Activated CD4-positive, alpha-beta T cell treated with anti-CD3 and anti-CD28 coated beads for 24 hours (primary cell): ENCODE results near the gene SP2.
"Not testable (repeated sequence)": the region's sequence is repeated elsewhere in the genome, so short reads cannot be mapped to it uniquely, and the experiment has no call there.

Experiments used
- DNase-seq, 2 donors: peaks; one replicate each; pipeline ENCODE4 v3.0.0-alpha.2; 2020; ENCODE audit warnings: low read depth in 2 of 2

The SP2 gene

DNA sequence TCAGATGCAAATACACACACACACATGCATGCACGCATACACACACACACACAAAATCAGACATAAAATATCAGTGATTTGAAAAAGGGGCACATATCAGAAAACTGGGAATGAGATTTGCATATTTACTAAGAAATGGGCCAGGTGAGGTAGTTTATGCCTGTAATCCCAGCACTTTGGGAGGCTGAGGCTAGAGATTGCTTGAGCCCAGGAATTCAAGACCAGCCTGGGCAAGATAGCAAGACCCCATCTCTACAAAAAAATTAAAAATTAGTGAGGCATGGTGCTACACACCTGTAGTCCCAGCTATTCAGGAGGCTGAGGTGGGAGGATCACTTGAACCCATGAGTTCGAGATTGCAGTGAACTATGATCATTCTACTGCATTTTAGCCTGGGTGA is 23.0 kb downstream of the SP2 start:
- DNase-seq: no peak

DNA sequence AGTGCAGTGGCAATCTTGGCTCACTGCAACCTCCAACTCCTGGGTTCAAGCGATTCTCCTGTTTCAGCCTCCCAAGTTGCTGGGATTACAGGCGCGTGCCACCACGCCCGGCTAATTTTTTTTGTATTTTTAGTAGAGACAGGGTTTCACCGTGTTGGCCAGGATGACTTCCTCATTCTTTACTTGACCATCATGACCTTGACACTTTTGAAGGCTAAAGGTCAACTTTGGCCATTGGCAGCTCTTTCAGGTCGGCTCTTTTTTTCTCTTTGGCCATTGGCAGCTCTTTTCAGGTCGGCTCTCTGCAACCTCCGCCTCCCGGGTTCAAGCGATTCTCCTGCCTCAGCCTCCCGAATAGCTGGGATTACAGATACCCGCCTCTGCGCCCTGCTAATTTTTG is 23.9 kb downstream of the SP2 start:
- not testable (repeated sequence) for DNase-seq

GRCh38 chr17:47924785-47925677 is 29.0 kb downstream of the SP2 start:
- DNase-seq: no peak

GRCh38 chr17:47925678-47925988 is 29.6 kb downstream of the SP2 start:
- DNase-seq: no peak

DNA sequence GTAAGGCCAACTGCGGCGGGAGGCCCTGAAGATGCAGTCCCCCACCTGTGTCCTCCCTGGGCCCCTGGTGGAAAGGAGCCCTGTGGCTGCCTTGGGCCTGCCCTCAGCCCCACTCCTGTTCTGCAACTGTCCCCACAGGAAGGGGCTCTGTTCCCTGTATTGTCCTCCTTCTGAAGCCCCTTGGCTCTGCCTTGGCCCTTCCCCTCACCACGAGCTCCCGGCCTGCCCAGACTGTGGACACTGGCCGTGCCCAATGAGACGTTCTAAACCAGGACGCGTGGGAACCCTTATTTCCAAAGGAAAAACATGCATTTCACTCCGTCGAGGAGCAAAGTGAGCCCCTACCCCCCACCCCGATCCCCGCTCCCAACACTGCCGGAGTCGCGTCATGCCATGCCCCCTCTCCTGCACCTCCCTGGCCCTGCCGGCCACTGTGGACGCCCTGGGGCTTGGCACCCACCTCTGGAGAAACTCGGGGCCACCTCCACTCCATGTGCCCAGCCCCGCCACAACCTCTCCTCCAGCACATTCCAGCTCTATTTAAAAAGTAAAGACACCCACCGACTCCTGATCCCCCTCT is 31.9 kb downstream of the SP2 start:
- no peak for DNase-seq

DNA sequence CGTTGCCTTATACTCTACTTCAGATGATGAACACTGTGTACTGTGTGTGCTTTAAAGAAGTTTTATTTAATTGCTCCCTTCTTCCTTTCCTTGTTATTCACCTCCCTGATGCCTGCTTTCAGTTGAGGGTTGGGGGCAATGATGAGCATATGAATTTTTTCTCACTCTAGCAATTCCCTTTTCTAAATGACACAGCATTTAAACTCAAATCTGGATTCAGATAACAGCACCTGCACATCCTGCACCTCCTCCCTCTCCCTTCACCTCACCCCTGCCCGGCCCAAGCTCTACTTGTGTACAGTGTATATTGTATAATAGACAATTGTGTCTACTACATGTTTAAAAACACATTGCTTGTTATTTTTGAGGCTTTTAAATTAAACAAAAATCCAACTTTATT is 32.4 kb downstream of the SP2 start:
- no peak for DNase-seq

- DNase-seq: no peak
These were observed 33.4 kb downstream of the SP2 start for GRCh38 chr17:47929218-47930000.

DNA sequence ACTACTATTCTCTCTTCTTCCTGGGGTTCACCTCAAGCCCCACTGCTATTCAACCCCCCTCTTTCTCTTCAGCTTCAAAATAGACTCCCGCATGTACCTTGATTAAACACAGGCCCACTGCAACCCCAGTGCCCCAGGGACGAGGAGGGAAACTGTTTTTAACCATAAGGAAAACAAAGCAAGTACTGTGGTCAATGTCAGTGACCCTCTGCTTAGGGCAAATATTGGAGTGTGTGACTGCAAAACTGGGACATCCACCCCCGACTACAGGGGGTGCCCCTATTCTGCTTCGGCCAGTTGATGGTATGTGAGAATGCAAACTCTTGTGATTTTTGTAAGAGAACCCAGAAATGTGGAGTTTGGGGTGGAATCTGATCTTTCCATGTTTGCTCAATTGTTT is 35.8 kb downstream of the SP2 start:
- DNase-seq: no peak

DNA sequence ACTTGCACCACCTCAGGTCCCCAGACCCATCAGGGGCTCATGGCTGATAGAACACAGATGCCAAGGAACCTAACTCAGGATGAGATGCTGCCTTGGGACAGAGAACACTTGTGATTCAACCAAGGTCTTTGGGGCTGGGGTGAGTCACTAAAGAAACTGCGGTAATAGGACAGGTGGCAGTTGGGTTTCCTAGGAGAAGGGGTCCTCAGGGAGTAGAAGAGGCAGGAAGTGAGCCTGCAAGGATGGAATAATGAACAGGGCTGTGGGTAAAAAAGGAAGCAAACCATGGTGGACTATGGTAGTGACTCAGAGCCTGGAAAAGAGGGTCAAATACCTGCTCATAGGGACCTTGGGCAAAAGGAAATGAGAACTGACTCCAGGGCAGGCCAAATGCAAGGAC is 38.8 kb downstream of the SP2 start:
- no peak for DNase-seq

DNA sequence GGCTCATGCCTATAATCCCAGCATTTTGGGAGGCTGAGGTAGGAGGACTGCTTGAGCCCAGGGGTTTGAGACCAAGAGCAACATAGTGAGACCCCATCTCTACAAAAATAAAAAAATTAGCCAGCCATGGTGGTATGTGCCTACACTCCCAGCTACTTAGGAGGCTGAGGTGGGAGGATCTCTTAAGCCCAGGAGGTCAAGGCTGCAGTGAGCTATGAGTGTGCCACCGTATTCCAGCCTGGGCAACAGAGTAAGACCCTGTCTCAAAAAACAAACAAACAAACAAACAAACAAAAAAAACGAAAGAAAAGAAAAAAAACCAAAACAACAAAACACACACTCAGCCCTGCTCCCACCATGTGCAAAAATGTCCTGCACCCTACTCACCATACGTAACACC is 39.4 kb downstream of the SP2 start:
- DNase-seq: not testable (repeated sequence)

DNA sequence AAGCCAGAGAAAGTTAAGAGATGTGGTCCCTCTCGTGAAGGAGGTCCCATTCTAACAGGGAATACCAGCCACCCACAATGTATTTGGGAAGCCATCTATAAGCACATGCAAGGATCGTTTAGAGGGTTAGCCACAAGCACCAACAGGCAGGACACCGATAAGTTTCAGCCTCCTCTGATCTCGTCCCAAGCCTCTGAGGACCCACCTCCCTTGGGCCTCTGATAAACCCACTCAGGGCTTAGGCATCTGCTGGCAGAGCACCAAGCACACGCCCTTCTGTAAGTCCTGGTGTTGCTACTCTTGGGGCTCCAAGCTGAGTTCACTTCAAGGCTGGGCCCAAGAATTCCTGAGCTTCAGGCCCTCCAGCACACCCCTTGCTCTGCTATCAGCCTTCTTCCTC is 39.9 kb downstream of the SP2 start:
- no peak for DNase-seq

GRCh38 chr17:47937941-47938340 is 41.9 kb downstream of the SP2 start:
- DNase-seq: no peak

DNA sequence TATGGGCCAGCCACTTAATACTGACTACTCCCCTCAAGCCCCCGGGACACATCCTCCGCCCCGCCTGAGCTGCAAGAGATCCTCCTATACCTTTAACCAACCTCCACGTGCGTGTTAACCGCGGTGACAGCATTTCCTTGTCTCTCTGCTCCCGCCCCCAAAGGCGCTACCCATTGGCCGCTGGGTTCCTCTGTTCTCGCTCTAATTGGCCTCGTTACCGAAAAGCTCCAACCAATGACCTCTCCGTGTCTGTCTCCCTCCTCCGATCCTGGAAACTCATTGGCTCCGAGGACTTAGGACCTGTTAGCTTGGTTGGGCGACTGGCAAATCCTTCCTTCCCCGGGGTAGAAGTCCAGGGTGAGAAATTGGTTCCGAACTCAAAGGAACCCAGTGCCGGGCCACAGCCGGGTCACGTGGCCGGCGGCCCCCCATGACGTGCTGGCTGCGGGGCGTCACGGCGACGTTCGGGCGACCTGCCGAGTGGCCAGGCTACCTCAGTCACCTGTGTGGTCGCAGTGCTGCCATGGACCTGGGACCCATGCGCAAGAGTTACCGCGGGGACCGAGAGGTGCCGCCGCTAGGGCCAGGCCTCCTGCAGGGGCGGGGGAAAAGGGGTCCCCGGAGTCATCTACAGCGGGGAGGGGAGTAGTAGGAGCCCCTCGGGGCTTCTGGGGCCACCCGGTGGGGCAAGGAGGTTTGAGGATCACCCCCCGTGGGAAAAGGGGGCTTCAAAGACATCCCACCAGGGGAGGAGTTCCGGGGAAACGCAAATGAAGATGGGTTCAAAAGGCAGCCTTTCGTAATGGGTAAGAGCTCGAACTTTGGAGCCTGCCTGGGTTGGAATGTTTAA is 45.4 kb downstream of the SP2 start, which contains the start of gene PNPO:
TSS of gene PNPO (plus strand) at position 326 of the 850 bp plus-strand sequence. CDS start at position 431, 105 bp downstream.
- peak; percentile 88 to 92 for DNase-seq

DNA sequence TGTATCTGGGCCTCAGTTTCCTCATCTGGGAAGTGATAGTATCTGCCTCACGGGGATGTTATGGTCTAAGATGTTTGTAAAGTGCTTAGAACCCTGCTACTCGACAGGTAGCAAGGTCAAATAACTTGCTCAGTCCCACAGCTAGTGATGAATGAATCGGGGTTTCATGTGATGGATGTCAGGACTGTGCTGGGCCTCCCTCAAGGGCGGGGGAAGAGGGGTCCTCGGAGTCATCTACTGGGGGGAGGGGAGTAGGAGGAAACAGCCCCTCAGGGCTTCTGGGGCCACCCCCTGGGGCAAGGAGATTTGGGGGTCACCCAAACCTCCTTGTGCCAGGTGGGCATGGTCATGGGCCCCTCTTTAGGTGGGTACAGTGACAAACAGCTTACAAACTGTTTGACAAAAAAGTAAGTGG is 46.1 kb downstream of the SP2 start:
- DNase-seq: peak in 1 of 2 donors; percentile 3

DNA sequence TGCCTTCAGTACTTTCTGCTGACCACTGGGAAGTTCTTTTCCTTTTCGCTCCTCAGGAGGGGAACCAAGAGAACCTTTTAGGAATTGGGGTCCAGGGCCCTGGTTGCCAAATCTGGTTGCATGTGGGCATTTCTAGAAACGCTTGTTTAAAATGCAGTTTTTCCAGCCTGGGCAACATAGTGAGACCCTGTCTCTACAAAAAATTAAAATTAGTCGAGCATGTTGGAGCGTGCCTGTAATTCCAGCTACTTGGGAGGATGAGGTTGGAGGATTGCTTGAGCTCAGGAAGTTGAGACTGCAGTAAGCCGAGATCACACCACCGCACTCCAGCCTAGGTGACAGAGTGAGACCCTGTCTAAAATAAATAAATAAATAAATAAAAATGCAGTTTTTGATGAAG is 46.5 kb downstream of the SP2 start:
- no peak for DNase-seq

DNA sequence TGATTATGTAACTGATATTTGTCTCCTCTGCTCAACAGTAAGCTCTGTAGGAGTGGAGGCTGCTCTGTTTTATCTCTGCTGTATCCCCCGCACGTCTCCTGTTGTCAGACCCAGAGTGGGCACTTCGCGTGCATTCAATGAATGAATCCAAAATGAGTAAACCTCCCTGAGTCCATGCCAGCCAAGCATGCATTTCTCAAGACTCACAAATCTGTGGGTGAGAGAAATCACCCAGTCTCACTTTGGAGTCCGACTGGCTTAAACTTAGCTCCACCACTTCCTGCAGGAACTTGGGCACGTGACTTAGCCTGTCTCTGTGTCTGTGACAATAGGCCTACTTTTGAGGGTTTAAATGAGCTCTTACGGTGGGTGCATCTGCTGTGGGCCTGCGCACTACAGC is 49.0 kb downstream of the SP2 start:
- no peak for DNase-seq

GRCh38 chr17:47945529-47946508 is 49.8 kb downstream of the SP2 start:
- DNase-seq: no peak

- no peak for DNase-seq
These were observed 50.5 kb downstream of the SP2 start for GRCh38 chr17:47946516-47946915.

DNA sequence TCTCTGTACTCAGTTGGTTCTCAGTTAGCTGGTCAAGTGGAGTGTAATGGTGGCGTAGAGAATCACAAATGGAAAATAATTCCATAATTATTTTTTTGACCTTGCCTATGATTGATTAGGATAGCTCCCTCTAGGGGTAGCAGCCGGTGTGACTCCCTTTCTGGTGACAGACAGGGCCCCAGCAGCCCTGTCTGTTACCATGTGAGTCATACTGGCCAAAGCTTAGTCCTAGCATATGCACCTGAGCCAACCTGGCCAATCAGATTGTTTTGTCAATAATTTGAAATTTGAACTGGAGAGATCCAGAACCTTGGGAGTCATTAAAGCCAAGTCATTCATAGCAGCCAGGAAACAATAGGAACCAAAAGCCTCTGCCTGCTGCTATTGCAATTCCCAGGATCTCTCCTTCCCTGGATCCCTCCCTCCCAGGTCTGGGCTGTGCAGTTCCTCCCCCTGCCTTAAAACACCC is 50.9 kb downstream of the SP2 start:
- DNase-seq: peak; percentile 68 to 79

GRCh38 chr17:47948706-47949196 is 52.7 kb downstream of the SP2 start:
- no peak for DNase-seq
